GM23338 (cell line): ENCODE results near the gene MAD1L1.

Experiments used
- CREB1 ChIP-seq: fragments of 250-450 bp; sonication (Bioruptor Pico); IDR thresholded peaks from 2 replicates; pipeline ENCODE4 v1.5.0; 2020; ENCODE audit warnings: low read depth, mild to moderate bottlenecking, moderate library complexity
- CTCF ChIP-seq, 2 experiments: fragments of 200-600 bp in 1 of 2; sonication (generic) in 1 of 2; conservative IDR thresholded peaks; 2 replicates each; pipeline versions ENCODE4 v1.5.1 to v1.6.1; 2016 to 2017; ENCODE audit warnings: antibody characterized with exemption in 2 of 2, low read depth in 2 of 2, mild to moderate bottlenecking in 2 of 2, moderate library complexity in 1 of 2
- ETS1 ChIP-seq: IDR thresholded peaks from 2 replicates; pipeline ENCODE4 v1.6.1; 2016; ENCODE audit warnings: antibody characterized with exemption
- EZH2 ChIP-seq: fragments of 200-600 bp; sonication (generic); IDR thresholded peaks from one replicate; pipeline ENCODE4 v1.8.0; 2017; ENCODE audit warnings: antibody characterized with exemption, mild to moderate bottlenecking, low read depth; ENCODE audit not compliant: unreplicated experiment
- EZH2phosphoT487 ChIP-seq: fragments of 200-600 bp; sonication (generic); IDR thresholded peaks from one replicate; pipeline ENCODE4 v1.8.1; 2018; ENCODE audit warnings: antibody characterized with exemption; ENCODE audit not compliant: unreplicated experiment
- JUNB ChIP-seq: IDR thresholded peaks from one replicate; pipeline ENCODE4 v1.6.1; 2016; ENCODE audit warnings: antibody characterized with exemption; ENCODE audit not compliant: unreplicated experiment
- POLR2AphosphoS5 ChIP-seq: IDR thresholded peaks from 2 replicates; pipeline ENCODE4 v1.6.1; 2016; ENCODE audit warnings: antibody characterized with exemption, low read depth
- REST ChIP-seq: IDR thresholded peaks from one replicate; pipeline ENCODE4 v1.6.1; 2018; ENCODE audit warnings: antibody characterized with exemption; ENCODE audit not compliant: unreplicated experiment
- STAT1 ChIP-seq: IDR thresholded peaks from one replicate; pipeline ENCODE4 v1.6.1; 2016; ENCODE audit warnings: antibody characterized with exemption; ENCODE audit not compliant: unreplicated experiment
- ZNF114 ChIP-seq: fragments of 250-450 bp; sonication (Bioruptor Pico); IDR thresholded peaks from 2 replicates; pipeline ENCODE4 v1.5.0; 2020; ENCODE audit warnings: mild to moderate bottlenecking, moderate library complexity
- ZNF331 ChIP-seq: fragments of 250-450 bp; sonication (Bioruptor Pico); IDR thresholded peaks from 2 replicates; pipeline ENCODE4 v1.5.0; 2020; ENCODE audit warnings: low read depth, mild to moderate bottlenecking, moderate library complexity

GRCh38 chr7:2253021-2253420, 20.3 kb upstream of the MAD1L1 start:
- TF ChIP-seq CTCF (conservative IDR thresholded peaks at IDR 0.05; ENCODE audit: low read depth in 2 of 2) (no peak), REST (no peak), CREB1 (CRISPR knock-in tag) (no peak), POLR2AphosphoS5 (no peak), ZNF114 (CRISPR knock-in tag) (no peak), EZH2 (no peak), EZH2phosphoT487 (no peak), JUNB (no peak), ZNF331 (CRISPR knock-in tag) (no peak), ETS1 (no peak), STAT1 (no peak)
